Measurements from ENCODE around the gene MED23.

MED23 gene

GRCh38 chr6:131627724-131628682 lies at the start of gene MED23:
Gene MED23, minus strand, starts transcription at chr6:131628242. Its CDS starts 193 bp downstream, at chr6:131628049.
- peak; percentile 99 for TF ChIP-seq CTCF (IDR thresholded peaks at IDR 0.05; ENCODE audit: low read depth, low read length, missing control alignments)

GRCh38 chr6:131673184-131673583 lies 45.1 kb upstream of the MED23 start:
- in situ Hi-C loops (cut with HindIII; ENCODE audit: low sequenced_read_pairs) = no loop called here
- no peak for TF ChIP-seq CTCF (IDR thresholded peaks at IDR 0.05; ENCODE audit: low read depth, low read length, missing control alignments)
- no peak for DNase-seq (ENCODE audit: low read depth)
- no peak overlapping the region for H3K4me3 ChIP-seq (ENCODE audit: low read depth, low read length)

More at GRCh38 chr6:131627724-131628682, at the start of gene MED23:
- peak within 1 kb of the TSS; percentile 82 for H3K4me3 ChIP-seq (ENCODE audit: low read depth, low read length)
- in situ Hi-C loops (cut with HindIII; ENCODE audit: low sequenced_read_pairs) = no loop called here
- DNase-seq (ENCODE audit: low read depth) = peak; percentile 90

GRCh38 chr6:131669891-131670290 lies 41.8 kb upstream of the MED23 start:
- TF ChIP-seq CTCF (IDR thresholded peaks at IDR 0.05; ENCODE audit: low read depth, low read length, missing control alignments) = no peak
- in situ Hi-C loops (cut with HindIII; ENCODE audit: low sequenced_read_pairs) = no loop called here
- no peak overlapping the region for H3K4me3 ChIP-seq (ENCODE audit: low read depth, low read length)
- no peak for DNase-seq (ENCODE audit: low read depth)

GRCh38 chr6:131663578-131664165 lies 35.6 kb upstream of the MED23 start:
- in situ Hi-C loops (cut with HindIII; ENCODE audit: low sequenced_read_pairs) = no loop called here
- H3K4me3 ChIP-seq (ENCODE audit: low read depth, low read length) = no peak overlapping the region
- TF ChIP-seq CTCF (IDR thresholded peaks at IDR 0.05; ENCODE audit: low read depth, low read length, missing control alignments) = no peak
- DNase-seq (ENCODE audit: low read depth) = no peak

- DNase-seq (ENCODE audit: low read depth) = no peak
- in situ Hi-C loops (cut with HindIII; ENCODE audit: low sequenced_read_pairs) = no loop called here
- H3K4me3 ChIP-seq (ENCODE audit: low read depth, low read length) = no peak overlapping the region
- TF ChIP-seq CTCF (IDR thresholded peaks at IDR 0.05; ENCODE audit: low read depth, low read length, missing control alignments) = no peak
Measured at GRCh38 chr6:131660195-131660594, 32.2 kb upstream of the MED23 start.

GRCh38 chr6:131658287-131658686 lies 30.2 kb upstream of the MED23 start:
- DNase-seq (ENCODE audit: low read depth) = no peak
- no peak for TF ChIP-seq CTCF (IDR thresholded peaks at IDR 0.05; ENCODE audit: low read depth, low read length, missing control alignments)
- in situ Hi-C loops (cut with HindIII; ENCODE audit: low sequenced_read_pairs) = no loop called here
- no peak overlapping the region for H3K4me3 ChIP-seq (ENCODE audit: low read depth, low read length)

Measured in astrocyte of the cerebellum (primary cell).